GM12873 (cell line): ENCODE results near the gene NEIL1.

Source experiments
- TF ChIP-seq, protein P1 (sequence below): IDR thresholded peaks from 2 replicates; pipeline ENCODE4 v1.5.1; 2012; ENCODE audit warnings: low read depth, mild to moderate bottlenecking, moderate library complexity, low read length, control low read depth; ENCODE audit not compliant: insufficient read depth; ENCODE audit errors: missing control alignments

Gene NEIL1

GRCh38 chr15:75354454-75354853 lies 7.6 kb downstream of the NEIL1 start:
- TF ChIP-seq, protein P1, sequence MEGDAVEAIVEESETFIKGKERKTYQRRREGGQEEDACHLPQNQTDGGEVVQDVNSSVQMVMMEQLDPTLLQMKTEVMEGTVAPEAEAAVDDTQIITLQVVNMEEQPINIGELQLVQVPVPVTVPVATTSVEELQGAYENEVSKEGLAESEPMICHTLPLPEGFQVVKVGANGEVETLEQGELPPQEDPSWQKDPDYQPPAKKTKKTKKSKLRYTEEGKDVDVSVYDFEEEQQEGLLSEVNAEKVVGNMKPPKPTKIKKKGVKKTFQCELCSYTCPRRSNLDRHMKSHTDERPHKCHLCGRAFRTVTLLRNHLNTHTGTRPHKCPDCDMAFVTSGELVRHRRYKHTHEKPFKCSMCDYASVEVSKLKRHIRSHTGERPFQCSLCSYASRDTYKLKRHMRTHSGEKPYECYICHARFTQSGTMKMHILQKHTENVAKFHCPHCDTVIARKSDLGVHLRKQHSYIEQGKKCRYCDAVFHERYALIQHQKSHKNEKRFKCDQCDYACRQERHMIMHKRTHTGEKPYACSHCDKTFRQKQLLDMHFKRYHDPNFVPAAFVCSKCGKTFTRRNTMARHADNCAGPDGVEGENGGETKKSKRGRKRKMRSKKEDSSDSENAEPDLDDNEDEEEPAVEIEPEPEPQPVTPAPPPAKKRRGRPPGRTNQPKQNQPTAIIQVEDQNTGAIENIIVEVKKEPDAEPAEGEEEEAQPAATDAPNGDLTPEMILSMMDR: no peak

- TF ChIP-seq, protein P1: no peak
Observed at GRCh38 chr15:75355369-75355768, 8.5 kb downstream of the NEIL1 start.

DNA sequence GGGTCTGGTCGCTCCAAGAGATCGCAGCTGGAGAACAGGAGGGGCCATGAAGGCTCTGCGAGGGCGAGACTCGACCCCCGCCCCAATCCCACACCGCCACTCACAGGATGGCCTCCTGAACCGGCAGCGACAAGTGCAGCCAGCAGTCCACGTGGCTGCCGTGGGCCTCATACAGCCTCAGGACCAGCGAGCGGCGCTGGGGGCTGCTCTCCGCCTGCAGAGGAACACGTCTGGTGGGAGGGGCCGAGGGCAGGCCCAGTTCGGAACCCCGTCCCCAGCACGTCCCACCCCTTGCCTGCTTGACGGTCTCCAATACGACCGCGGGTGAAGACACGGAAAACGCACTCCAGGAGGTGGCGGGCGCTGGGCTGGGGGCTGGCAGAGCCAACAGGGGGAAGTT lies 9.2 kb downstream of the NEIL1 start:
- TF ChIP-seq, protein P1: no peak

- TF ChIP-seq, protein P1: no peak
Observed at GRCh38 chr15:75356517-75356916, 9.7 kb downstream of the NEIL1 start.

DNA sequence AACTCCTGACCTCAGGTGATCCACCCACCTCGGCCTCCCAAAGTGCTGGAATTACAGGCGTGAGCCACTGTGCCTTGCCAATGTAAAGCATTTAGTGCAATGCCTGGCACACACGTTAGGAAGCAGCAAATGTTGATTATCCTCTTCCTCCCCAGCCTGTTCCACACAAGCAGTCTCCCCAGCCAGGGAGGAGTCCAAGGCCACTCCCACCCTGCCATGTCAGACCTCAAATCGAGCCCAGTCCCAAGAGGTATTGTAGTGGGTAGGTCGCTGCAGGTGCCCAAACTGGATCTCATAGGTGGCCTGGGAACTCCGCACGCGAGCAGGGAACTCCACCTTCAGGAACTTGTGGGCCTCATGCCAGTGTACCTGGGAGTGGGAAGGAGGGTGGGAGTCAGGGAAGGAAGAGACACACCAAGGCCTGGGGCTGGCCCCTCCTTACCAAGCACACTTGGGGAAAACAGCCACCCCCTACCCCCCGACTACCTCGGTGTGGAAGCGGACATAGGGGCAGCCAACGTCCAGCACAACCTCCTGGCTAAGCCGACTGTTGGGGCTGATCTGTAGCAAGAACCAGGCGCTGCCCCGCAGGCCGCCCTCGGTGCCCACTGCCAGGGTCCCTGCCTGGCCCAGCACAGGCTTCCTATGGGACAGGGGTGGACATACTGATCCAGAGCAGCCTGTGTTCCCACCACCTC lies 11.3 kb downstream of the NEIL1 start:
- TF ChIP-seq, protein P1: no peak

GRCh38 chr15:75358771-75359536 lies 12.1 kb downstream of the NEIL1 start:
- TF ChIP-seq, protein P1: no peak

DNA sequence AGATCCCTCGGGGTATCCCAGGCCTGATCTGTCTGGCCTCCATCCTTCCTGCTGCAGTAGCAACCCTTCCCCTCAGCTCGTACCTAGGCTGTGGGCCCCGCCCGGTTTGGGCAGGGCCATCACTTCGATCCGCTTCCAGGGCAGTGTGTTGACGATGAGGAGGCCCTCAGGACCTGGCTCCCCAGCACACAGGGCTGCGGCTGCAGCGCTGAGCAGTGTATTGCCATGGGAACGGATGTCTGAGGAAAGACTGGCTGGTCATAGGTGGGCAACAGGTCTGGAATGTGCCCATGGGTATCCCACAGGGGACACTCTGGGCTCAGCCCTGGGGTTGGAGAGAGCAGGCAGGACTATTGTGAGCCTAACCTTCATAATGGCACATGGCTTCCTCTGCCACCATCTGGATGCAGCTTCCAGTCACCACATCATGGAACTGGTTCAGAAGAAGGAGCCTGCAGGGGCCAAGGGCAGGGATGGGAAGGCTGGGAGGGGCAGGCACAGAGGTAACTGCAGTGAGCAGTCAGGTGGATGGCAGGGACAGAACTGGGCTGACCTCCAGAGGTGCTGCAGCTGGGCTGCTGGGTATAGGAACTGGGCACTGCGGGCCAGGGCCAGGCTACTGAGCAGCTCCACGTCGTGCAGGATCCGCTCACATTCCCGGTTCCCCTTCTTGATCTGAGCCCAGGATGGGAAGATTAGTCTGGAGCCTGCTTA lies 12.9 kb downstream of the NEIL1 start:
- TF ChIP-seq, protein P1: no peak
